Fibroblast of skin of left biceps (primary cell): ENCODE measurements around the gene SOX1.

Source experiments
- DNase-seq, 2 experiments: peaks; one replicate each; pipeline ENCODE4 v3.0.0-alpha.2; 2013; ENCODE audit warnings: low read depth in 2 of 2

SOX1 gene

DNA sequence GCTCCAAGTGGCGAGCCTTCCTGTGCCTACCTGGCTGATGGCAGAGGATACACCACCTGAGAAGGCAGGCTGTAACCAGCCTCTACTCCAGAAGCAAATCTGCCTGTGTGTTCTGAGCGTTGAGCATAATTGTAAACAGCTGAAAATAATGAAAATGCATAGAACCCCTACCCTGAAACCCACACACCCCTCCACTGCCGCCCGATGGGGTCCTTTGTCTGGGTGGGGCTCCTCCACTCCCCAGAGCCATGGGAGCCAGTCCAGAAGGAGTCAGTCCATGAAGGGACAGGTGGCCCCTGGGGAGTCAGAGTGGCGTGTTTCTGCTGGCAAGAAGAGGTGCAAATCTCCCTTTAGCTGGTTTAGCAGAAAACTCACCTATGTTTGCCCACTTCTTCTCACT, 8.0 kb upstream of the SOX1 start:
- no peak for DNase-seq

- DNase-seq = no peak
Observed at GRCh38 chr13:112059457-112060281, 7.3 kb upstream of the SOX1 start.

DNA sequence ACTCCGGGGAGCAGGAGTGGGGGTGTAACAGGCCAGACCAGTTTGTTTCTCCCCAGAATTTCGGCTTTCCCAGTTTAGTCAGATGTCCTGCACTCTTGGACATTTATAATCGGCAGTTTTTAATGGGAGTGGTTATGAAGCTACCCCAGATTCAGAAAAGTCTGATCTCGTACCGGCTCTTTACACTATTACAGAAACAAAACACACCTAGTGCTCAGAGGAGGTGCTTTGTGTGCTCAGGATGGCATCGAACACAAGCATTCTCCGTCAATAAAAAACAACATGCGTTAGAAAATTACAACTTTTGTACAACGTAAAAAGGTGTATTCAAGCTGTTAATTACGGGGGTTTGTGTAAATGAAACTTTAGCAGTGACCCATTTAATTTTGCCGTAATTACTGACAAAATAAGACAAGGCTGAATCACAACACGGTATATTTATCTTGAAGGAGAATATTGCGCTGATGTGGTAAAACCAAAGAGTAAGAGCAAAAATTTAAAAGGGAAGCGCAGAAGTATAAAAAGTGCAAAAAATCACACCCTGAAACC, 6.6 kb upstream of the SOX1 start:
- DNase-seq = no peak

GRCh38 chr13:112060899-112061366, 6.0 kb upstream of the SOX1 start:
- no peak for DNase-seq

GRCh38 chr13:112061367-112062061, 5.4 kb upstream of the SOX1 start:
- no peak for DNase-seq

GRCh38 chr13:112062072-112062567, 4.8 kb upstream of the SOX1 start:
- no peak for DNase-seq

DNA sequence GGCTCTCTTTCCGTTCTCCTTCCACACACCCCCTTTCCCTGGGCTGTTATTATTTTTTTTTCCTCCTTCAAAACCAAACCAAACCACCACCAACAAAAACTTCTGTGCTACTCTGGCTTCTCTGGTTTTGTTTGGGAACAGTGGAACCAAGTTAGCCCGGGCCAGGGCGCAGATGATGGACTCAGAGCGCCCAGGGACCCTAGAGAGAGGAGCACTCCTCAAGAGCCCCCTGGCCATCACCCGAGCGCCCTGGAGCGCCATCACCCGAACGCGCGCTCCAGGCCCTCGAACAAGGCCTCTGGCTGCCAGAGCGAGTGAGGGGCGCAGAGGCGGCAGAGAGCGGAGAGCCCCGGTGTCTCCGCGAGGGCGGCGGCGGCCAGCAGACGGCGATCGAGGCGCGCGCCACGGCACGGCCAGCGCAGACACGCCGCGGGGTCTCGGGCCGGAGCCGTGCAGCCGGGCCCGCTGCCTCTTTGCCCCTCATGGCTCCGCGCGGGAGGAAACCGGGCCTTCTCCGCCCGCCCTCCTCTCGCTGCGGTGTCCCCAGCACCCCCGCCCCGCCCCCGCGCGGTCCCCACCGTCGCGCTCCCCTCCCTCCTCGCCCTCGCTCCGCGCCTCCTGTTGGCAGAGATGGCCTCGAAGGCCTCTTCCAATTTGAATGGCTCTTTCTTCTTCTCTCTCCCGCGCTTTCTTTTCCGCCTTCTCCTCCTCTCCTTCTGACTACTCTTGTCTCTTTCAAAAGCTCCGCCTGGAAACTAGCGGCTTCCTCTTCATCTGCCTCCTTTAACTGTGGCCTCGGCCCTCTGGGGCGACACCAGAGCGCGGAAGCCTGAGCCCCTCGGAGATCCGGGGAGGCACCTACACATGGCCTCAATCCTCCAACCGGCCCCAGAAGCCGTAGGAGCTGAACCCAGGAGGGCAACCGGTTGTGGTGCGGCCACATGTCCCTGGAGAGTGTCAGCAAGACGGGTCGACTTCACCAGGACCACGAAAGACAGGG, 4.1 kb upstream of the SOX1 start:
- no peak for DNase-seq

- DNase-seq = no peak
Observed at GRCh38 chr13:112063807-112064206, 3.1 kb upstream of the SOX1 start.

DNA sequence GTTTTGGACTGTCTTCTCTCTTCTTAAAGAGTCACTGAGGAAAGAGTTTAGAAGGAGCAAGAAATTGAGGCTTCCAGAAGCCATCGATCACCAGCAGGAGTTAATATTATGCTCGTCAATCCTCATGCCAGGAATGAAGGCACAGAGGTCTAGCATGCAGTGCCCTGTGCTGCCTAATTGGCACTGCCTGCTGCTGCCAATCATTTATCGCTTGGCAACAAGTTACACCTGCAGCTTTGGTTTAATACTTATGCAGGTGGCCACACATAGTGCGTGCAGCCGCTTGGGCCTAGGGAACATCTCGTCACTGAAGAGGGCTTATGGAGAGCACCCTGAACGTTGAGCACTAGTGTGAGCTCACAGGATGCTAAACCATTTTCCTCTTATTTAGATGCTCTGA, 2.7 kb upstream of the SOX1 start:
- DNase-seq = no peak

- DNase-seq = no peak
Observed at GRCh38 chr13:112065521-112065866, 1.5 kb upstream of the SOX1 start.

DNA sequence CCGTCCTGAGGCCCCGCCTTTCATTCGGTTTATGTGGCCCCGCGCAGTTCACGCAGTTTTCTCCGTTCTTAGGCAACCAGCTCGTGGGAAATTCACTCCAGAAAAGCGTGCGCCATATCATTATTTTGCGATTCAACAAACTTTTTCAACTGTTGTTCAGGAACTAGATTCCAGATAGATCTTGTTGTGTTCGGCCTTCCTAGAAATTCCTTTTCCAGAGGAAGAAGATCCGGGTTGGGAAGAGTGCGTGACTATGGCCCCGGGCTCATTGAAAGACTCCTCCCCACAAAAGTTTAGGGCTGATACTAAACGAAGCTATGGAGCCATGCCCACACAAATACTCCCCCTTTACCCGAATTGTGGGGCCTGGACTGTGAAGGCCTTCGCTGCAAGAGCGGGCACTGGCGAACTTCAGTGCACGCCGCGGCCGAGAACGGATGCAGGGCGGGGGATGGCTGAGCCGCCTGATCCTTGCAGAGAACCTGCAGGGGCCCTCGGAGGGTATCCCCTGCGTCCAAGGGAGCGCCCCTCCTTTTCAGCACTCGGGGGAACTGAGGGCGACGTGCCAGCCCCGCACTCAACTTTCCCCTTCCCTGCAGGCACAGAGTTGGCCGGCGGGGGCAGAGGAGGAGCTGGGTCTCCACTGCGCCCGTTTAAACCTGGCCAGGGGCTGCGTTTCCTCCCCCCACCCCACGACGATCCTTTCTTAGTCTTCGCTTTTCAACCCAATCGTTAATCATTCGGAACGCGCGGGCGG, 904 bp upstream of the SOX1 start:
- DNase-seq = no peak

DNA sequence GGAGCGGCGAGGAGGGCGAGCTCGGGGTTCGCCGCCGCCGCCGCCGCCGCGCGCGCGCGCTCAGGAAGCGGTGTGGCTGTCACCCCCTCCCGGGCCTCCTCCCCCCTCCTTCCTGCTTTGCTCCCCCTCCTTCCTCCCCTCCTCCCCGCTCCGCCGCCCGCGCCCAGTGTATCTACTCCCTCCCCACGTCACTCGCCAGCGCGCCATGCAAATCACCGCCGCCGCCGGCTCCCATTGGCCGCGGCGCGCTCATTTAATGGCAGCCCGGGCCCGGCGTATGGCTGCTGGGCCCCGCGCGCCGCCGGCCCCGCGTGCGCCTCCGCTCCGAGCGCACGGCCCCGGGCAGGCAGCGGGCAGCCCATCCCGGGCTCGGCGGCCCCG, 335 bp upstream of the SOX1 start:
- no peak for DNase-seq

DNA sequence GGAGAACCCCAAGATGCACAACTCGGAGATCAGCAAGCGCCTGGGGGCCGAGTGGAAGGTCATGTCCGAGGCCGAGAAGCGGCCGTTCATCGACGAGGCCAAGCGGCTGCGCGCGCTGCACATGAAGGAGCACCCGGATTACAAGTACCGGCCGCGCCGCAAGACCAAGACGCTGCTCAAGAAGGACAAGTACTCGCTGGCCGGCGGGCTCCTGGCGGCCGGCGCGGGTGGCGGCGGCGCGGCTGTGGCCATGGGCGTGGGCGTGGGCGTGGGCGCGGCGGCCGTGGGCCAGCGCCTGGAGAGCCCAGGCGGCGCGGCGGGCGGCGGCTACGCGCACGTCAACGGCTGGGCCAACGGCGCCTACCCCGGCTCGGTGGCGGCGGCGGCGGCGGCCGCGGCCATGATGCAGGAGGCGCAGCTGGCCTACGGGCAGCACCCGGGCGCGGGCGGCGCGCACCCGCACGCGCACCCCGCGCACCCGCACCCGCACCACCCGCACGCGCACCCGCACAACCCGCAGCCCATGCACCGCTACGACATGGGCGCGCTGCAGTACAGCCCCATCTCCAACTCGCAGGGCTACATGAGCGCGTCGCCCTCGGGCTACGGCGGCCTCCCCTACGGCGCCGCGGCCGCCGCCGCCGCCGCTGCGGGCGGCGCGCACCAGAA, 1.1 kb downstream of the SOX1 start:
- DNase-seq = no peak

DNA sequence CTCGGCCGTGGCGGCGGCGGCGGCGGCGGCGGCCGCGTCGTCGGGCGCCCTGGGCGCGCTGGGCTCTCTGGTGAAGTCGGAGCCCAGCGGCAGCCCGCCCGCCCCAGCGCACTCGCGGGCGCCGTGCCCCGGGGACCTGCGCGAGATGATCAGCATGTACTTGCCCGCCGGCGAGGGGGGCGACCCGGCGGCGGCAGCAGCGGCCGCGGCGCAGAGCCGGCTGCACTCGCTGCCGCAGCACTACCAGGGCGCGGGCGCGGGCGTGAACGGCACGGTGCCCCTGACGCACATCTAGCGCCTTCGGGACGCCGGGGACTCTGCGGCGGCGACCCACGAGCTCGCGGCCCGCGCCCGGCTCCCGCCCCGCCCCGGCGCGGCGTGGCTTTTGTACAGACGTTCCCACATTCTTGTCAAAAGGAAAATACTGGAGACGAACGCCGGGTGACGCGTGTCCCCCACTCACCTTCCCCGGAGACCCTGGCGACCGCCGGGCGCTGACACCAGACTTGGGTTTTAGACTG, 1.7 kb downstream of the SOX1 start:
- no peak for DNase-seq

DNA sequence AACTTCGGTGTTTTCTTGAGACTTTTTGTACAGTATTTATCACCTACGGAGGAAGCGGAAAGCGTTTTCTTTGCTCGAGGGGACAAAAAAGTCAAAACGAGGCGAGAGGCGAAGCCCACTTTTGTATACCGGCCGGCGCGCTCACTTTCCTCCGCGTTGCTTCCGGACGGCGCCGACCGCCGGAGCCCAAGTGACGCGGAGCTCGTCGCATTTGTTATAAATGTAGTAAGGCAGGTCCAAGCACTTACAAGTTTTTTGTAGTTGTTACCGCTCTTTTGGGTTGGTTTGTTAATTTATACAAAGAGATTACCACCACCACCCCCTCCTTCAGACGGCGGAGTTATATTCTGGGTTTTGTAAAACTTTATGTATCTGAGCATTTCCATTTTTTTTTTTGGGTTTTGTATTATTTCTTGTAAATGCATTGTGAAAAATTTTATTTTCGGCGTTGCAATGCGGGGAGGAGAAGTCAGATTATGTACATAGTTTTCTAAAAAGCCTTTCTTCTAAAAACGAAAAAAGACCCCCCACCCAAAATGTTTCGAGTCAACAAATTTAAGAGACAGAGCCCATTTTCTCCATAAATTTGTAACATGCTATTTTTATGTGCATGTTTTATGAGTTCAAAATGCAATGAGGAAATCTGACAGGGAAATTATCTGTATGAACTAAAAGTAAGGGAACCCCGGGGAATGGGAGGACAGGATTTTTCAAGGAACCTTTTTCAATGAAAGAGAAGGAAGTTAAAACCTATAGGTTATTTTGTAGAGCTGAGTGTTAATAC, 2.3 kb downstream of the SOX1 start:
- no peak for DNase-seq

- DNase-seq = no peak
Observed at GRCh38 chr13:112069845-112070251, 2.9 kb downstream of the SOX1 start.

- no peak for DNase-seq
Observed at GRCh38 chr13:112071102-112071722, 4.3 kb downstream of the SOX1 start.

- DNase-seq = no peak
Observed at GRCh38 chr13:112071723-112072533, 5.0 kb downstream of the SOX1 start.
